NB4 (cell line): ENCODE data around the gene SSUH2.
A peak's percentile ranks its signal among the peaks of the same experiment; 100 is the strongest.

ENCODE experiments used
- DNase-seq: peaks from one replicate; pipeline ENCODE4 v3.0.0; 2010; ENCODE audit warnings: low read depth
- H3K4me3 ChIP-seq: one replicate; pipeline ENCODE4 v1.5.1; 2011; ENCODE audit warnings: mild to moderate bottlenecking, low read depth, low read length, moderate library complexity
- MYC ChIP-seq: IDR thresholded peaks from 2 replicates; pipeline ENCODE4 v1.6.1; 2011; ENCODE audit warnings: low read depth, low read length
- POLR2A ChIP-seq: IDR thresholded peaks from 2 replicates; pipeline ENCODE4 v1.6.1; 2011; ENCODE audit warnings: mild to moderate bottlenecking; ENCODE audit not compliant: insufficient read length; ENCODE audit errors: extremely low read depth
- TF ChIP-seq, protein P1 (sequence below): IDR thresholded peaks from 2 replicates; pipeline ENCODE4 v1.6.1; 2011; ENCODE audit warnings: low read depth, low read length
- TF ChIP-seq, protein P2 (sequence below): IDR thresholded peaks from one replicate; pipeline ENCODE4 v1.5.1; 2012; ENCODE audit warnings: low read depth, low read length

SSUH2 gene

DNA sequence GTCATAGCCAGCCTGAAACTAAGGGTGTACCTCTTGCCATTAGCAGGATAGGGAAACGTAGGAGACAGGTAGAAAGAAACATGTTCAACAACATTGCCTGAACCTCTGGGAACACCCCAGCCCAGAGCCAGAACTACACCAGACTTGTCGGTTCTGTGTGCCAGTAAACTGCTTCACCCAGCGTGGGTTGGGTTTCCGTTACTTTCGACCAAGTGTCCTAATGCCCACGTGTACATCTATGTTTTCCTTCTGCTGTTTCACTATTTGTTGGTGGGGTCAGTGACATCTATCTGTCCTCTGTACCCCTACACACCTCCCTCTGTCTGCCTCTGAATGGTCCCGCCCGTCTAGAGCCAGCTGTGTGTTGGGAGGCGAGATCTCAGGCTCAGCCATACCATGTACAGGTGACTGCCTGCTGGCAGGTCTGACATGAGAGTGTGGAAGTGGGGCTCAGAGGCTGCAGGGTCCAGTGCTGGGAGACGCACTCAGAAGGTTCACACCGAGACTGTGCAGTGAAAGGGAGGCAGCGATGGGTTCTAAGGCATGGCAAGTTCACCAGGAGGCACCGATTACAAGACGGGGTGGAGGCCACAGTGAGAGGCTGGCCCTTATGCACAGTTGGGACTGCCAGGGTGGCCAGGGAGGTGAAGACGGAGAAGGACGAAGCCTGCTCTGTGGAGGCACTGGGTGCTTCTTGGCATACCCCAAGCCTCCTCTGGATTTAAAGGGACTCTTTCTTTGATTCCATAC lies 36.4 kb downstream of the SSUH2 start:
- H3K4me3 ChIP-seq, result no peak overlapping the region
- DNase-seq, result no peak
- TF ChIP-seq, protein P1, sequence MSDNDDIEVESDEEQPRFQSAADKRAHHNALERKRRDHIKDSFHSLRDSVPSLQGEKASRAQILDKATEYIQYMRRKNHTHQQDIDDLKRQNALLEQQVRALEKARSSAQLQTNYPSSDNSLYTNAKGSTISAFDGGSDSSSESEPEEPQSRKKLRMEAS, result no peak
- TF ChIP-seq MYC (no peak), POLR2A (no peak)
- TF ChIP-seq, protein P2, sequence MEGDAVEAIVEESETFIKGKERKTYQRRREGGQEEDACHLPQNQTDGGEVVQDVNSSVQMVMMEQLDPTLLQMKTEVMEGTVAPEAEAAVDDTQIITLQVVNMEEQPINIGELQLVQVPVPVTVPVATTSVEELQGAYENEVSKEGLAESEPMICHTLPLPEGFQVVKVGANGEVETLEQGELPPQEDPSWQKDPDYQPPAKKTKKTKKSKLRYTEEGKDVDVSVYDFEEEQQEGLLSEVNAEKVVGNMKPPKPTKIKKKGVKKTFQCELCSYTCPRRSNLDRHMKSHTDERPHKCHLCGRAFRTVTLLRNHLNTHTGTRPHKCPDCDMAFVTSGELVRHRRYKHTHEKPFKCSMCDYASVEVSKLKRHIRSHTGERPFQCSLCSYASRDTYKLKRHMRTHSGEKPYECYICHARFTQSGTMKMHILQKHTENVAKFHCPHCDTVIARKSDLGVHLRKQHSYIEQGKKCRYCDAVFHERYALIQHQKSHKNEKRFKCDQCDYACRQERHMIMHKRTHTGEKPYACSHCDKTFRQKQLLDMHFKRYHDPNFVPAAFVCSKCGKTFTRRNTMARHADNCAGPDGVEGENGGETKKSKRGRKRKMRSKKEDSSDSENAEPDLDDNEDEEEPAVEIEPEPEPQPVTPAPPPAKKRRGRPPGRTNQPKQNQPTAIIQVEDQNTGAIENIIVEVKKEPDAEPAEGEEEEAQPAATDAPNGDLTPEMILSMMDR, result no peak

DNA sequence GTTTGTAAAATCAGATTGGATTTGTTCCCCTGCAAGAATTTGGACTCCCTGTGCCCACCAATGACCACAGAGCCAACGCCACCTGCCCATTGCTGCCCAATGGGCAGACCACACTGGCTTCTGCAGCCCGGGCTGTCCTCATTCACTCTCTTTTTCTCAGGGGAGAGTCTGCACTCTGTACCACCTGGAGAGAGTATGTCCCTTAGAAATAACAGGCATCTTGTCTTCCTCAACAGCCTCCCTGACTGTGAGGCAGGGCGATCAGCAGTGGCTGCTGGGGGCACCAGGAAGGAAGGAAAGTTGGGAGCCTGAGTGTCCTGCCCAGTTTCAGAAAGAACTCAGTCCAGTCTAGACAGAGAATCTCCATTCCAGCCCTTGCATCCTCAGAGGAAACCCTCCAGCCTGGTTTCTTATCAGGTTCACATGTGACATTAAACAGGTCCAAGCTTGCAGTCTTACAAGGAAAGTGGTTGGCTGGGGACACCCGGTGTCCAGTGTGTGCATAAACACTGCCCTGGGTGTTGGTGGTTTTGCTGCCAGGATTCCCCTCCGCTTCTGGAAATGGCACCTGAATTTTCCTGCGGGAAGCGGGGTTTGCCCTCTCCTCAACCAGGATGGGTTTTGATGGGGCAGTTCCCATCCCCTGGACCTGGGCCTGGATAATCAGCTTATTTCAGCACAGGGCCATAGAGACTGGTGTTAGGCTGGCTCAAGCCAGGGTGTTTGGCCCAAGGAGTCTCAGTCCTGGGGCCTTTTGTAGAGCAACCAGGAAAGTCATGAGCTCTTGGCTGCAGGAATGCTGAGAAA lies 37.2 kb downstream of the SSUH2 start:
- TF ChIP-seq, protein P2, result no peak
- TF ChIP-seq MYC (no peak), POLR2A (no peak)
- TF ChIP-seq, protein P1, result no peak
- no peak overlapping the region for H3K4me3 ChIP-seq
- peak; percentile 18 for DNase-seq

DNA sequence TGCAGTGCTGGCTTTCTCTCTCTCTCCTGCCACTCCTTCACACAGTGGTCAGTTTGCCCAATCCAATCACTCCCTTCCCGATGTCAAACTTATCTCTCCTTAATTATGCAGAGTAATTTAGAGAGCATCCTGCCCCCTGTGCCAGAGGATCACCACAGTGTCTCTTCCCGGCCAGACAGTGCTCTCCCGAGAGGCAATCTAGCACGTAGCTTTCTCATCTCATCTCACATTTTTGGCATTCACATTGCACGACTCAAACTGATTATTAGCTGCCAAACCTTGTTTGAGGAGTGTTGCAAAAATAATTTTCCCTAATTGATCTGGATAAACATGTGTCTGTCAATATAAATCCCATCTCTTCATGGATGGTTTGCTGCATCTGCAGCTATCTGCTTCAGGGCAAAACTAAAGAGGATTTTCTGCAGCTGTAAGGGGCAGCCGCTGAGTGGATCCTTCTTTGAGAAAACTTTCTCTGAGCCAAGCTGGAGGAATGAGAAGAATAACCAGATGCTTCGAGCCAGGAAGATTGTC lies 37.8 kb downstream of the SSUH2 start:
- DNase-seq, result no peak
- no peak overlapping the region for H3K4me3 ChIP-seq
- no peak for TF ChIP-seq MYC
- TF ChIP-seq, protein P2, result no peak

DNA sequence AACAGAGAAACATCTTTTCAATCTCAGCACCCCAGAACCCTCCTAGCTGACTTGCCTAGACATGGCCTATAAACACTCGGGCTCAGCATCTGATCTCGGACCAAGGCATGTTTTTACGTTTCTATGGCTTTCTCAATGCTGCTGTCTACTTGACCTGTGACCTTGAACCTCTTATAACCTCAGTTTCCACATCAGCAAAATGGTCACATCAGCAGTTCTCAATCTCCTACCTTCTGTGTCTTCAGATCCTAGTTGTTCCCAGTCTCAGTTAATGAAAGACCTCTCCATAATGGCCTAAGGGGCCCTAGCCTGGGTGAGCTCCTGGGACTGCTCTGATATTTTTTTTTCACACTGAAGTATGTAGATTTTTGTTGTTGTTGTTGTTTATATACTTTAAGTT lies 39.6 kb downstream of the SSUH2 start:
- TF ChIP-seq, protein P2, result no peak
- no peak for TF ChIP-seq MYC
- TF ChIP-seq, protein P1, result no peak
- no peak for TF ChIP-seq POLR2A
- H3K4me3 ChIP-seq, result no peak overlapping the region
- no peak for DNase-seq

DNA sequence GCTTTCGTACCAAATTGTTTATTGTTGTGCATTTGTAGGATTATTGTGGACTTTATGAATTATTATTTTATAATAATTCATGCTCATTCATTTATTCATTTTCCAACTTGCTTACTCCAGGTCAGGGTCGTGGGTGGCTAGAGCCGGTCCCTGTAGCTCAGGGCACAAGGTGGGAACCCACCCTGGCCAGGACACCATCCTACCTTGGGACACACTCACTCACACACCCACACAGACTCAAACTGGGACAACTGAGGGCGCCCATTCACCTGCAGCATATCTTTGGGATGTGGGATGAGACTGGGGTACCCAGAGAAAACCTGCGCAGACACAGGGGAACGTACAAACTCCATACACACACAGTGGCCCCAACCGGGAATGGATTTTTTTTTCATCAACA lies 40.6 kb downstream of the SSUH2 start:
- DNase-seq, result no peak
- TF ChIP-seq, protein P1, result no peak
- TF ChIP-seq, protein P2, result no peak
- TF ChIP-seq POLR2A, result no peak
- TF ChIP-seq MYC, result no peak
- no peak overlapping the region for H3K4me3 ChIP-seq
